ENCODE data around the gene RAB5IF. TPM values are rescaled to one million over a fixed set of nuclear protein-coding genes. Genes with fewer than 3 reads are reported as not detected.

Gene RAB5IF
- total and polyA plus RNA-seq, 10 of the 15 experiments (the other 5 are each of a cell fraction or from before 2014, with no cell fraction given): 19.4 to 246 (median 92.0) TPM

DNA sequence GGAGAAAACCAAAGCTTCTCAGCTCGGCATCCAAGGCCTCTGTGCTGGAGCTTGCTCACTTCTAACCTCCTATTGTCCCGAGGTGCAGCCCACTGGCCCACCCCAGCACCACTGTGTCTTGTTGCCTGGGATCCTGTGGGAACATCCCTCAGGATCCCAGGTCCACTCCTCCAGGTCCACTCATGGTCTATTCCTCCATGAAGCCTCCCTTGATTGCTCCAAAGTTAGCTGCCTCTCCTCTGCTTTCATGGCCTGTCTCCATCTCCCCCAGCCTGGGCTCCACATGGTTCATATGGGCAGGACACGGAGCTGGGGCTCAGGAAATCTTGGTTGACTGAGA is 26.5 kb downstream of the RAB5IF start (continued):
- TF ChIP-seq DPF2 (IDR thresholded peaks at IDR 0.05): no peak

DNA sequence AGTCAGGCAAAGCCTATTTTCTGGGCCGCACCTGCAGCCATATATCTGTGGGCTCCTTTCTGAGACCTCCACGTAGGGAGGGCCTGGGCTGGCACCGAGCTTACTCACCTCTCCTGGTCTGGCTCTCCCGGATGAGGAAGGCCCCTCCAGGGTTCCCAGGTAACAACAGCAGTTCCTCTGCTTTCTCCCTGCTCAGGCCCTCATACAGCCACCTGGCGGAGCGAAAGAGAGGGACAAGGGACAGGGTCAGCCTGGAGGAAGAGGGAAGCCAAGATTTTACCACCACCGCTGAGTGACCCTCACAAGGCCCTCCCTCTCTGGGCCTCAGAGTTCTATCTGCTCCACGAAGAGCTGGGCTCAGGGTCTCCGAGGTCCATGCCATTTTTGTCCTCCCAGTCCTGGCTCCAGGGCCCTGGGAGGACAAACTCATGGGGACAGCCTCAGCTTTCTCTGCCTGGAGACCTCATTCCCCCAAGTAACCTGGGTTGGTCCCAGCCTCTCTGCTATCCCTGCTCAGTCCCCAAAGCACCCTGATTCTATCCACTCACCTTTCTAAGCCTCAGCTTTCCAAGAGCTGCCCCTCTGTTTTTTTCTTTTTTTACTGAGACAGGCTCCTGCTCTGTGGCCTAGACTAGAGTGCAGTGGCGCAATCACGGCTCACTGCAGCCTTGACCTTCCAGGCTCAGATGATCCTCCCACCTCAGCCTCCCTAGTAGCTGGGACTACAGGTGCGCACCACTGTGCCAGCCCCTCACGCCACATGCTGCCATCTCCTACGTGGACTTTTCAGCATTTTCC is 27.1 kb downstream of the RAB5IF start:
- H3K27ac ChIP-seq (ENCODE audit: control insufficient read depth, insufficient read depth): no peak overlapping the region
- peaks cover 12% of the 10 kb centered on the region for H3K4me1 ChIP-seq (ENCODE audit: control insufficient read depth, insufficient read depth, low read length)
- FAIRE-seq (no peak), ATAC-seq (no peak), DNase-seq (ENCODE audit: low read depth, low spot score) (no peak)
- no peaks in the 10 kb centered on the region for H3K9me3 ChIP-seq (replicated peaks; ENCODE audit: control insufficient read depth, insufficient read depth, low read length)
- BruUV-seq (replicated peaks): no TSS peak
- in situ Hi-C loops (cut with MboI) (no loop called here), intact Hi-C loops (cut with micrococcal nuclease; ENCODE audit: unreplicated experiment) (no loop called here)
- no peak overlapping the region for H3K9ac ChIP-seq (ENCODE audit: control insufficient read depth, insufficient read depth, low read length)
- no peaks in the 10 kb centered on the region for H3K79me2 ChIP-seq (ENCODE audit: control insufficient read depth, insufficient read depth, low read length)
- H3K27me3 ChIP-seq (replicated peaks in 1 of 2; ENCODE audit: control insufficient read depth in 2 of 2, insufficient read depth in 2 of 2, low read length in 1 of 2): no peaks in the 10 kb centered on the region
- no peak overlapping the region for H3K4me3 ChIP-seq
- no peak overlapping the region for H2AFZ ChIP-seq (ENCODE audit: control insufficient read depth, low read depth, low read length)
- no peak overlapping the region for H3K4me2 ChIP-seq (ENCODE audit: control insufficient read depth, insufficient read depth)
- ChIA-PET SMC1A (ENCODE audit: uncharacterized antibody, unreplicated experiment) (interaction anchor here (1.4 kb wide), 1 partner anchor 46 kb away, joined by 3 read pairs; no protein-coding TSS in a partner anchor), CTCF (interaction anchor here (1.0 to 1.7 kb wide), 4 partner anchors 13 to 176 kb away, joined by 3 to 5 read pairs (median 3); no protein-coding TSS in a partner anchor), RAD21 (ENCODE audit: unreplicated experiment) (no interaction called here), POLR2A (no interaction called here)
- H4K20me1 ChIP-seq (ENCODE audit: control insufficient read depth, insufficient read depth): no peaks in the 10 kb centered on the region
- H3K36me3 ChIP-seq (ENCODE audit: control insufficient read depth in 2 of 2, insufficient read depth in 2 of 2, low read length in 1 of 2): no peaks in the 10 kb centered on the region
- 63% methylated on average over 12 of the region's 14 CpGs for WGBS (ENCODE audit: insufficient coverage, insufficient replicate concordance, low lambda C conversion rate, missing lambda C conversion rate)
- TF ChIP-seq SMAD5 (IDR thresholded peaks at IDR 0.05; ENCODE audit: low read depth) (no peak), JUNB (IDR thresholded peaks at IDR 0.05) (no peak), MYB (IDR thresholded peaks at IDR 0.05; ENCODE audit: borderline replicate concordance, low read depth, low read length) (no peak), MTA2 (IDR thresholded peaks at IDR 0.05; ENCODE audit: low read depth) (no peak), GATAD2B (conservative IDR thresholded peaks at IDR 0.05; ENCODE audit: low read depth) (no peak), SIX5 (IDR thresholded peaks at IDR 0.05; ENCODE audit: low read depth, low read length, severe bottlenecking) (no peak), ZNF274 (IDR thresholded peaks at IDR 0.05; ENCODE audit: insufficient read depth, insufficient read length) (no peak), CHD4 (IDR thresholded peaks at IDR 0.05) (no peak), NR2C2 (IDR thresholded peaks at IDR 0.05; ENCODE audit: borderline replicate concordance, control insufficient read depth, insufficient read length, low read depth) (no peak), SUPT20H (IDR thresholded peaks at IDR 0.05; ENCODE audit: borderline replicate concordance, control insufficient read depth, low read depth, low read length) (no peak), ZSCAN29 (IDR thresholded peaks at IDR 0.05) (no peak), NRF1 (conservative IDR thresholded peaks at IDR 0.05; ENCODE audit: low read depth, low read length) (no peak), RBBP5 (conservative IDR thresholded peaks at IDR 0.05) (no peak), RB1 (IDR thresholded peaks at IDR 0.05; ENCODE audit: borderline replicate concordance) (no peak)
- TF ChIP-seq, protein P1, sequence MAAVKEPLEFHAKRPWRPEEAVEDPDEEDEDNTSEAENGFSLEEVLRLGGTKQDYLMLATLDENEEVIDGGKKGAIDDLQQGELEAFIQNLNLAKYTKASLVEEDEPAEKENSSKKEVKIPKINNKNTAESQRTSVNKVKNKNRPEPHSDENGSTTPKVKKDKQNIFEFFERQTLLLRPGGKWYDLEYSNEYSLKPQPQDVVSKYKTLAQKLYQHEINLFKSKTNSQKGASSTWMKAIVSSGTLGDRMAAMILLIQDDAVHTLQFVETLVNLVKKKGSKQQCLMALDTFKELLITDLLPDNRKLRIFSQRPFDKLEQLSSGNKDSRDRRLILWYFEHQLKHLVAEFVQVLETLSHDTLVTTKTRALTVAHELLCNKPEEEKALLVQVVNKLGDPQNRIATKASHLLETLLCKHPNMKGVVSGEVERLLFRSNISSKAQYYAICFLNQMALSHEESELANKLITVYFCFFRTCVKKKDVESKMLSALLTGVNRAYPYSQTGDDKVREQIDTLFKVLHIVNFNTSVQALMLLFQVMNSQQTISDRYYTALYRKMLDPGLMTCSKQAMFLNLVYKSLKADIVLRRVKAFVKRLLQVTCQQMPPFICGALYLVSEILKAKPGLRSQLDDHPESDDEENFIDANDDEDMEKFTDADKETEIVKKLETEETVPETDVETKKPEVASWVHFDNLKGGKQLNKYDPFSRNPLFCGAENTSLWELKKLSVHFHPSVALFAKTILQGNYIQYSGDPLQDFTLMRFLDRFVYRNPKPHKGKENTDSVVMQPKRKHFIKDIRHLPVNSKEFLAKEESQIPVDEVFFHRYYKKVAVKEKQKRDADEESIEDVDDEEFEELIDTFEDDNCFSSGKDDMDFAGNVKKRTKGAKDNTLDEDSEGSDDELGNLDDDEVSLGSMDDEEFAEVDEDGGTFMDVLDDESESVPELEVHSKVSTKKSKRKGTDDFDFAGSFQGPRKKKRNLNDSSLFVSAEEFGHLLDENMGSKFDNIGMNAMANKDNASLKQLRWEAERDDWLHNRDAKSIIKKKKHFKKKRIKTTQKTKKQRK (IDR thresholded peaks at IDR 0.05; ENCODE audit: low read depth, low read length): no peak
- TF ChIP-seq, protein P2, sequence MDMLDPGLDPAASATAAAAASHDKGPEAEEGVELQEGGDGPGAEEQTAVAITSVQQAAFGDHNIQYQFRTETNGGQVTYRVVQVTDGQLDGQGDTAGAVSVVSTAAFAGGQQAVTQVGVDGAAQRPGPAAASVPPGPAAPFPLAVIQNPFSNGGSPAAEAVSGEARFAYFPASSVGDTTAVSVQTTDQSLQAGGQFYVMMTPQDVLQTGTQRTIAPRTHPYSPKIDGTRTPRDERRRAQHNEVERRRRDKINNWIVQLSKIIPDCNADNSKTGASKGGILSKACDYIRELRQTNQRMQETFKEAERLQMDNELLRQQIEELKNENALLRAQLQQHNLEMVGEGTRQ (IDR thresholded peaks at IDR 0.05; ENCODE audit: borderline replicate concordance, low read depth, low read length): no peak

Measured in GM12878 (cell line).